PC-9 (cell line): ENCODE data around the gene NACC2.

Experiments
- EZH2 ChIP-seq: fragments of 200-600 bp; sonication (generic); IDR thresholded peaks from 2 replicates; pipeline ENCODE4 v1.8.0; 2017; ENCODE audit warnings: antibody characterized with exemption, low read depth
- TF ChIP-seq, protein P1 (sequence below): fragments of 200-600 bp; sonication (generic); conservative IDR thresholded peaks from 2 replicates; pipeline ENCODE4 v1.6.1; 2017; ENCODE audit warnings: mixed run types, antibody characterized with exemption, mild to moderate bottlenecking, moderate library complexity

DNA sequence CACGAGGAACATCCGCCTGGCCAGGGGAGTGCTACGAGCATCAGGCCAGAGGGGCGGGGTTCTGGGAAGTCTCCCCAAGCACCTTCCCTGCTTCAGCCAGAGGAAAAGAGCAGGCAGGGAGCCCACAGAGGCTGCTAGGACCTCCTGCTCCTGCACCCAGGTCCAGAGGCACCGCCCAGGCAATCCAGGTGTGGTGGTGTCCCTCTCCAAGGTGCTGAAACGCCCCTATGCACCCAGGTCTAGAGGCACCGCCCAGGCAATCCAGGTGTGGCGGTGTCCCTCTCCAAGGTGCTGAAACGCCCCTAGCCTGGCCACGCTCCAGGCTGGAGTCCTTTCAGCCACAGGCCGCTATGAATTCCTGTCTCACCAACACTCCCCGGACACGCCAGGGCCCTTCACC lies 123.2 kb downstream of the NACC2 start:
- TF ChIP-seq, protein P1, sequence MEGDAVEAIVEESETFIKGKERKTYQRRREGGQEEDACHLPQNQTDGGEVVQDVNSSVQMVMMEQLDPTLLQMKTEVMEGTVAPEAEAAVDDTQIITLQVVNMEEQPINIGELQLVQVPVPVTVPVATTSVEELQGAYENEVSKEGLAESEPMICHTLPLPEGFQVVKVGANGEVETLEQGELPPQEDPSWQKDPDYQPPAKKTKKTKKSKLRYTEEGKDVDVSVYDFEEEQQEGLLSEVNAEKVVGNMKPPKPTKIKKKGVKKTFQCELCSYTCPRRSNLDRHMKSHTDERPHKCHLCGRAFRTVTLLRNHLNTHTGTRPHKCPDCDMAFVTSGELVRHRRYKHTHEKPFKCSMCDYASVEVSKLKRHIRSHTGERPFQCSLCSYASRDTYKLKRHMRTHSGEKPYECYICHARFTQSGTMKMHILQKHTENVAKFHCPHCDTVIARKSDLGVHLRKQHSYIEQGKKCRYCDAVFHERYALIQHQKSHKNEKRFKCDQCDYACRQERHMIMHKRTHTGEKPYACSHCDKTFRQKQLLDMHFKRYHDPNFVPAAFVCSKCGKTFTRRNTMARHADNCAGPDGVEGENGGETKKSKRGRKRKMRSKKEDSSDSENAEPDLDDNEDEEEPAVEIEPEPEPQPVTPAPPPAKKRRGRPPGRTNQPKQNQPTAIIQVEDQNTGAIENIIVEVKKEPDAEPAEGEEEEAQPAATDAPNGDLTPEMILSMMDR, result no peak
- no peak for TF ChIP-seq EZH2
